ENCODE measurements around the gene NCKAP5L.
"Not testable (repeated sequence)": the region's sequence is repeated elsewhere in the genome, so short reads cannot be mapped to it uniquely, and the experiment has no call there.

Gene NCKAP5L

DNA sequence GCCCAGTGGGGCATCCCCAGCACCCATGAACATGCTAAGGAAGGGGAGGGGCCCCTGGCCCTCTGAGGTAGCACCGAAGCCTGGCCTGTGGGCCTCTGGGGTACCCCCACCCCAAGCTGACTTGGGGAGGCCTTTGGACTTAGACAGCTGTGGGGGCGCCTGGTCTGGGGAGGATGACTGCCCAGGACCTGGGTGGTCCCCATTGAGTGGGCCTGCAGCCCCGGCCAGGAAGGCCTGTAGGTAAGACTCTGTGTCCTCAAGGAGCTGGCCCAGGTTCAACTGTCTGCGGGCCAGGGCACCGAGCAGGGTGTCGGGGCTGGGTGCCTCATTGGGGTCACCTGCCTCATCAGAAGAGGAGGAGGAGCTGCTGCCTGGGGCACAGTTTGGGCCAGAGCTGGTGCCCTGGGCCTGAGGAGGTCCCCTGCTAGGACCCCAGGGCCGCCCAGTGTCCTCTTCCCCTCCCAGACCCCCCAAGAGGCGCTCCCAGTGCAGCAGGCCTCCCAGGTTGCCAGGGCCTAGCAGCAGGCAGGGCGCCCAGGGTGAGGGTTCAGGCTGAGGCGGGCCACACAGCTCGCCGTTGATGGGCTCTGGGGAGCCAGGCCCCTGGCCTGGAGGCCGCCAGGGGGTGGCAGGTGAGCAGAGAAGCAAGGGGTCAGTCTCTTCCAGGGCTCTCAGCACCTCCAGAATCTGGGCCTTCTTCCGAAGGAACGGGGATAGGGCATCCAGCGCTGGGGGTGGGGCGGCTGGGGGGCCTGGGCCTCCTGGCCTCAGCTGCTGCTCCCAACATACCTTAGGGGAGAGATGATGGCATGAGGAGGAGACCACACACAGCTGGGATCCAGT lies 31.4 kb downstream of the NCKAP5L start:
- no peak for DNase-seq

DNA sequence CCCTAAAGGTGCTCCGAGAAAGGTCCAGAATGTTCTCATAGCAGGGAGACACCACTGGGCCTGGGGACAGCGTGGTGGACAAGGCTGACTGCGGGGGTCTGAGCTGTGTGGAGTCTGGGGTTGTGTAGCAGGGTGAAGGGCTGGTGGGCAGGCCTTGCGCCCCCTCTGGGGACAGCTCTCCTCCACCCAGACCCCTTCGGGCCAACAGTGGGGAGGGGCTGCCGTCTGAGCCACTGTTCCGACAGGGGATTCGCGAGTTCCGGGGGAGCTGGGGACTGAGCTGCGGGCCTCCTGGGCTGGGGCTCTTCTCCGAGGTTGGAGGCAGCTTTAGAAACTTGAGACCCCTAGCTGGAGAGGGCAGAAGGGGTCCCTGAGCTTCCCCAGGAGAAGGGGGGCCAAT lies 32.1 kb downstream of the NCKAP5L start:
- no peak for DNase-seq

DNA sequence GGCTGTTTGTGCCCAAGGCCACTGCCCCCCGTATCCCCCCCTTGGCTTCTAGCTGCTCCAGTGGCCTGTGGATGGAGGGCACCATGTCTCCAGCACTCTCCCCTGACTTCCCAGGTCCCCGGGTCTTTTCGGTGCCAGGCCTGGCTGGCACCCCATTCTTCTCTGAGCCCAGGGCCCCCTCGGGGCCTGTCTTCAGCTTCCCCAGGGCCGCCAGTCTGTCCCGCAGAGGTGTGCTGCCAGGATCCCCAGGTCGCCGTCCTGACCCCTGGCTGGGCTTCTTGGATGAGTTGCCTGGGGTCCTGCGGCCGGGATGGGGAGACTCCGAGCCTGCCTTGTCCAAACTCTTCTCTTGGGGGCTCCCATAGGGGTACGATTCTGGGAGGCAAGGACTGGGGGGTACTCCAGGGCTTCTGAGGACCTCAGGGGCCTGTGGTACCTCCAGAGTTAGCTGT lies 32.5 kb downstream of the NCKAP5L start:
- DNase-seq = no peak

DNA sequence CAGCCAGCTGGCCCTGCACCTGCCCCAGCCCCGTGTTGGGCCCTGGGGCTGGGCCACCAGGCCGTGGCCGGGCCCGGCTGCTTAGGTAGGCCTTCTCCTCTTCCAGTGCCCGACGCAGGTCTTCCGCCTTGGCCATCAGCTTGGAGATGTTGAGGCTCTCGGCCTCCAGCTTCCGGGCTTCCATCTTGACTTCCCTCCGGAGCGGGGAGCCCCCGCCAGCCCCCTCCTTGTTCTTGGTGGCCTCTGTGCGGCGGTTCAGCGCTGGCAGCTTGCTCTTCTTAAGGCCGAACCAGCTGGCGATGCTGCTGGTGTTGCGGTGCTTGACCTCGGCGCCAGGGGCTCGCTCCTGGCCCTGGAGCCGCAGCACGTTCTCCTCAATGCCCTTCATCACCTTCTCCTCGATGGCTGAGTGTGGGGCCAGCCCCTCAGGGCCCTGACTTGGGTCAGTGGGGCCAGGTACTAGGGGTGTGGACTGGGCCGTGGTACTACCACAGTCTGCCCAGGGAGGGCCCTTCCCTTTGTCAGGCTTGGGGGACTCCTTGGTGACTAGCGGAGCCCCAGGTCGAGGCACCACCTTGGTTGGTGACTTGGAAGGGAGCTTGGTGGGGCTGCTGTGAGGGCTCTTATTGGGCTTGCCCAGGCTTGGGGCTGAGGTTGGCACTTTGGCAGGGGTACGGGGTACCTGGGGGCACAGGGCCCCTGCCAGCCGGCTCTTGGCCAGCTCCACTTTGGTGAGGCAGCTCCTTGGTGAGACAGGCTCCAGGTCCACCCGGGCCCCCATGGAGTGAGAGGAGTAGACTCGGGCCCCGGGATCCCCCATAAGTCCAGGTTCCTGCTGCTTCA lies 33.2 kb downstream of the NCKAP5L start:
- no peak for DNase-seq

DNA sequence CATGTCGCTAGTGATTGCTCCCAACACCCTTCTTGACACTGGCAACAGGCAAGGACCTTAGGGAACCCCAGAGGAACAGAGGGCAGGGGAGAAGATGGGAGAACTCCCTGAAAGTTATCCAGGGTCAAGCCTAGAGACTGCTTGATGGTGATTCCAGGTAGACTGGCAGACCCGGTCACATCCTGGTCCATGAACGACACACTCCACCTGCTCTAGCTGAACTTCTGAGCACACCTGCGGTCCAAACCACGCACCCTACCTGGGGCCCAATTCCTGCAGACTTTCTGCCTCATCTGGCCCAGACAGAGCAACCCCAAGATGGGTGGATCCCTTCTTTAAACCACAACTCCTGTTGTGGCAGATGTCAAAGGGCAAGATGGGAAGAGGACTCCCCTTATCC lies 34.2 kb downstream of the NCKAP5L start:
- no peak for DNase-seq

DNA sequence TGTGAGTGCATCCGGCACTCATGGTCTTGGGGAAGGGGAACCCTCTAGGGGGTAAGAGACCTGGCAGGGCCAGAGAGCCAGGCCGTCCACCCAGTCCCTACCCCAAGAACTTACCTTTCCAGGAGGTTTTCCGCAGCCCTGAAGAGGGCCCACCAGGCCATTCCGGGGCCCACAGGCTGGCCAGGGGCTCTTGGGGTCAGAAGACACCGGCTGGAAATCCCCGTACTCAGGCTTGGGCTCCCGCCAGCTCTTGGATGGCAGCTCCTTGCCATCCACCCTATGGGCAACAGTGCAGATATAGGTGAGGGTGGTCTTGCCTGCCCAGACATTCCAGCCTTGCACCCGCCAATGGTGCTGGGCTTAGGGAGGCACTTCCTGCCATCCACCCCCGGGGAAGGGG lies 34.6 kb downstream of the NCKAP5L start:
- no peak for DNase-seq

DNA sequence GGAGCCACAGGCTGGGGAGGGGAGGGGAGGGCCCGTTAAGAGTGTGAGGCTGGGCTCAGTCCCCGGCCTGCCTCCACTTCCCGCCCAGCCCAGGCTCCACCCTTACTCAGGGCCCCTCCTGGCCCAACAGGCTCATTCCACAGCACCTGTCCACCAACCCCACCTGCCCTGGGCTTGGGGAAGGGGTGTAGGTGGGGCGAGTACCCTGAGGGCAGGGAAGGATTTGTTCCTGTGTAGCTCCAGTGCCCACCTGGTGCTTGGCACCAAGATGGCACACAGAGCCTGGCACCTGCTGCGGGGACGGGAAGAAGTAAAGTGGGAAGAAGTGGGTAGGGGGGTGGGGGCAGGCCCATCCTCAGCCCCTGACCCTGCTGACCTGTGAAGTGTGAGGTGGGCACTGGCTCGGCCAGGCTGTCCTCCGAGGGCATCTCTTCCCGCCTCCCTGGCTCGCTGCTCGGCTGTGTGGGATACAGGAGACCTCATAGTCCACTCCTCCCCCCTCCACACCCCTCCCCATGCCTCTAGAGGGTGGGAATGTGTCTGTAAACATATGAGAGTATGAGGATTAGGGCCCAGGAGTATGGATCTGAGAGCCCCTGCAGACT lies 35.1 kb downstream of the NCKAP5L start:
- no peak for DNase-seq

DNA sequence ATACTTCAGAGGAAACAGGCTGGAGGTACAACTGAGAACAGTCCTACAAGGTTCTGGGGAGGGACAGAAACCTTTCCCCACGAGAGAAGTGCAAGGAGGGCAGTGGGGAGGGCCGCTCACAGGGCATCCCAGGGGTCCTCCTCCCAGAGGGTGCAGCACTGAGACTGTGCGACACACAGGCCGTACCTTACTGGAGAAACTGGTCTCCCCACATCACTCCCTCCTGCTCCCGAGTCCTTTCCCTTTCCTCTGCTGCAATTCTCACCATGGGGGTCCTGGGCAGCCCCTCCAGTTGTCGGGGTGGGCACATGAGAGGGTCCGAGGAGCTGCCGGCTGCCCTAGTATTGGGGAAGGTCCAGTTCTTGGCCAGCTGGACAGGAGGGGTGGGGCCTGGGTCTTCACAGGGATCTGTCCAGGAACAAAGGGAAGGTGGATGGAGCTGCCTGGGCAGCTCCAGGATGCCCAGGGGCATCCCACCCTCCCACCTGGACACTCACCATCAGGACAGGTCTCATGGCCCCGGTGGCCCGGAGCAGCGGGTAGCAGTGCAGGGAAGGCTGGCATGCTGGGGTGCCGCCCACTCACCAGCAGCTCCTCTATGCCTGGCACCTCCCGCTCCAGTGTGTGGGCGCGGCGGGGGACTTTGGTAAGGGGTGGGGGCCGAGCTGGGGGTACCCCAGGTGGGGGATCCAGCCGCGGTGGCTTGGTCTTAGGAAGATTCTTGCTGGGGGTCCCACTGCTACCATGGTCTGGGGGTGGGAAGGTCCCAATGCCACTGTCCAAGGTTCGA lies 35.8 kb downstream of the NCKAP5L start:
- DNase-seq = no peak

DNA sequence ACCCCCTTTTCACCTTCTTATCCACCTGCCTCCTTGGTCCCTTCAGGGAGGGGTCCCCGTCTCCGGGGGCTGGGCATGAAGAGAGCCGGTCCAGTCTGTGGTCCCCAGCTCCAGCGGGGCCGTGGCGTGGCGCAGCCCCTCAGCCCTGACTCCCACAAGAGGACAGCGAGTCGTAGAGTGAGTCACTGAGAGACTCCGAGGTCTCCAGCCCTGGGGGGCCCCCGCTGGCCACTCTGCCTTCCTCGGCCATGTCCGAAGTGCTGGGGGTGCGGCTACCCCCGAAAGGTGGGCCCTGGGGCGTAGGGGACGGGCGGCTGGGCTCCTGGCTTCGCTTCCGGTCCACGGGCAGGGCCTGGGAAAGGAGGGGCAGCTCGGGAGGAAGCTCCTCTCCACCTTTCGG lies 36.5 kb downstream of the NCKAP5L start:
- no peak for DNase-seq

DNA sequence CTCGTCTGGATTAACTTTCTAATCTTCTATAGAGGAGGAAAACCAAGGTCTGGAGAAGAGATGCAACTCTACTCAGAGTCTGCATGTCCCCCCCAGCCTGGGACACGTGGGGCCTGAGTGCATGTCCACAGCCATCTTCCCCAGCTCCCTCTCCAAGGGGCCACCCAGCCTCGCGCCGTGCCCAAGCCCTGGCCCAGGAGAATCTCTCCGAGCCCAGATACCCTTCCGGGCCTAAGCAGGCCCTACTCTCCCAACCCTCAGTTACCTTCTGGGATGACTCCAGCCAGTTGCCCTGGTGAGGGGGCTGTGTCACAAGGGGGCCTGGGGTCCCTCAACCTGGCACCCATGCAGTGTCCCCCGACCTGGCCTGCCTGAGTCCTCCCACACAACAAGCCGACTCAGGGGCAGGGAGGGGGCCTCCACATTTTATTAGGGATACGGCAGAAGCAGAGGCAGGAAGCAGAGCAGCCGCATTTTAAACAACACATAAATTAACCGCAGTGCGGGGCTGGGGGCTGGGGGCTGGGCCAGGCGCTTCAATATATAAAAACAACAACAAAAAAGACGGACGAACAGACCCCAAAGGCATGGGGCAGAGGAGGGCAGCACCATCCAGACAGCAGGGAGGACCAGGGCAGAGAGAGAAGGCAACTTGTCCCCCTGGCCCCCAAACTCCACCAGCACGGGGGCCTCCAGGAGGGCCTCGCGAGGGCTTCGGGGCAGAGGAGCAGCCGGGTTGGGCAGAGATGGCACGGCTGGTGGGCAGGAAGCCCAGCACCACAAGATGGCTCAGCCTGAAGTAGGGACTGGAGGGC lies 37.3 kb downstream of the NCKAP5L start:
- DNase-seq = no peak

DNA sequence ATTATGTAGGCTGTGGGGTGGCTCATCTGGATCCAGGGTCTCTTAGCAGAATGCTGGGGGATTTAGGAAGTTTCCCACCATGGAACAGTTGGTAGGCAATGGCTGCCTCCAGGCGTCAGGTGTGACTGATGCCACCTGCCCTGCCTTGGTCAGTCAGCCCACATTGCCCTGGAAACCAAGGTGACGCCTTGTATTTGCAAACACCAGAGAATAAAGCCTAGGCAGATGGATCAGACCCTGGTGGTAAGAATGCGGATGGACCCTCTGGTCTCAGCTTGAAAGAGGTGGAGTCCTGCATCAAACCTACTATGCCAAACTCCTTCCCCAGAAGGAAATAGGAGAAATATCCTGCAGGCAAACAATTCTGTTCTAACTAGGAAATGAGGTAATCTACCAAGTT lies 38.2 kb downstream of the NCKAP5L start:
- no peak for DNase-seq

DNA sequence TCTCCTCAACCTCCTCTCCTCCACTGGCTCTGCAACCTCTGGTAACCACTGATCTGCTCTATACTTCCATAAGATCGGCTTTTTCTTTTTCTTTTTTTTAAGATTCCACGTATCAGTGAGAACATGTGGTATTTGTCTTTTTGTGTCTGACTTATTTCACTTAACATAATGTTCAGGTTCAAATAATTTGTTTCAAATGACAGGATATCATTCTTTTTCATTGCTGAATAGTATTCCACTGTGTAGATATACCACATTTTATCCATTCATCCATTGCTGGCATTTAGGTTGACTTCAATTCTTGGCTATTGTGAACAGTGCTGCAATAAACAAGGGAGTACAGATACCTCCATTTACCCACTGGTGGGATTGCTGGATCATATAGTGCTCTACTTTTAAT lies 40.5 kb downstream of the NCKAP5L start:
- DNase-seq = no peak

DNA sequence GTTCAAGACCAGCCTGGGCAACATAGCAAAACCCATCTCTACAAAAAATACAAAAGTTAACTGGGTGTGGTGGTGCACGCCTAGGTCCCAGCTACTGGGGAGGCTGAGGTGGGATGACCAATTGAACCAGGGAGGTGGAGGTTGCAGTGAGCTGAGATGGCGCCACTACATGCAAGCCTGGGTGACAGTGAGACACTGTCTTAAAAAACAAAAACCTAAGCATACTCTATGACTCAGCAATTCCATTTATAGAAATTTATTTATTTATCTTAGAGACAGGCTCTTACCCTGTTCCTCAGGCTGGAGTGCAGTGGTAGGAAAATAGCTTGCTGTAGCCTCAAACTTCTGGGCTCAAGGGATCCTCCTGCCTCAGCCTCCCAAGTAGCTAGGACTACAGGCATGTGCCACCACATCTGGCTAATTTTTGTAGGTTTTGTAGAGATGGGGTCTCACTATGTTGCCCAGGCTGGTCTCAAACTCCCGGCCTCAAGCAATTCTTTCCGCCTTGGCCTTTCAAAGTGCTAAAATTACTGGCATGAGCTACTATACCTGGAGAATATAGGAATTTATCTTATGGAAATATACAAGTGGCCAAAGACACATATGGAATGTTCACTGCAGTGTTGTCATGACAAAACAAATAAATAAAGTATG lies 43.3 kb downstream of the NCKAP5L start:
- DNase-seq = no peak

DNA sequence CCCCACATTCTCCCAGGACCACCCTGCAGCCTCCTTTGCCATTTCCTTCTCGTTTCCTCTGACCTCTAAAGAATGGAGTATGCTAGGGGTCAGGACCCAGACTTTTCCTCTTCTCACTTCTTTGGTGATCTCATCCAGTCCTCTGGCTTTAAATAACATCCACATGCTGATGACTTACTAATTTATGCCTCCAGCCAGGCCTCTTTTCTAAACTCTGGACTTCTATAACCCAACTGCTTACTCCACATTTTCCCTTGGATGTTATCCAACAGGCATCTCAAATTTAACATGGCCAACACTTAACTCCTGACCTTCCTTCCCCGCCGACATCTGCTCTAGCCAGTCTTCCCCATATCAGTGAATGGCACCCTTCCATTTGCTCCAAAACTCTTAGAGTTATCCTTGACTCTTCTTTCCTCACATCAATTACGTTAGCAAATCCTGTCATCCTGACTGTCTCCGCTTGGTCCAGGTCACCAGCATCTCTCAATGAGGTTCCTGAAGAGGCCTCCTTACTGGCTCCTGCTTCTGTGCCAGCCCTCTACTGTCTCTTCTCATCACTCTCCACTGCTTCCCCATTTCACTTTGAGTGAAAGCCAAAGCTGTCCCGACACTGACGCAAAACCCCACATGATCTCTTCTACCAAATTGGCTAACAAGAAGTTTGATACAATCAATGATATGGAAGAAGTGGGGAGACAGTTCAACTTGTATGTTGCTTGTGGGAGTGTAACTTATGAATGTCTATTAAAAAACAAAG lies 44.1 kb downstream of the NCKAP5L start:
- no peak for DNase-seq

DNA sequence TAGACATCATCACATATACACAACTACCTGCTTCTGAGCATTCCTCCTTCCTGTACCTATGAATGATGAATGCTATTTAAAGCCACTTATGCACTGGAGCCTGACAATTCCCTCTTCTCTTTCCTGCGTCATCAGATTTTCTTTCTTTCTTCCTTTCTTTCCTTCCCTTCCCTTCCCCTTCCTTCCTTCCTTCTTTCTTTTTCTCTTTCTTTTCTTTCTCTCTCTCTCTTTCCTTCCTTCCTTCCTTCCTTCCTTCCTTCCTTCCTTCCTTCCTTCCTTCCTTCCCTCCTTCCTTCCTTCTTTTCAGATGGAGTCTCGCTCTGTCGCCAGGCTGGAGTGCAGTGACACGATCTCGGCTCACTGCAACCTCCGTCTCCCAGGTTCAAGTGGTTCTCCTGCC lies 47.3 kb downstream of the NCKAP5L start:
- DNase-seq = not testable (repeated sequence)

DNA sequence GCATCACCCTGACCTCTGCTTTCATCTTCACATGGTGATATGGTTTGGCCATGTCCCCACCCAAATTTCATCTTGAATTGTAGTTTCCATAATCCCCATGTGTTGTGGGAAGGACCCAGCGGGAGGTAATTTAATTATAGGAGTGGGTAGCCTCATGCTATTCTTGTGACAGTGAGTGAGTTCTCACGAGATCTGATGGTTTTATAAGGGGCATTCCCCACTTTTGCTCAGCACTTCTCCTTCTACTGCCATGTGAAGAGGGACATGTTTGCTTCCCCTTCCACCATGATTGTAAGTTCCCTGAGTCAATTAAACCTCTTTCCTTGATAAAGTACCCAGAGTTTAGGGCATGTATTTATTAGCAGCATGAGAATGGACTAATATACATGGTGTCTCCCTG lies 48.6 kb downstream of the NCKAP5L start:
- DNase-seq = no peak

DNA sequence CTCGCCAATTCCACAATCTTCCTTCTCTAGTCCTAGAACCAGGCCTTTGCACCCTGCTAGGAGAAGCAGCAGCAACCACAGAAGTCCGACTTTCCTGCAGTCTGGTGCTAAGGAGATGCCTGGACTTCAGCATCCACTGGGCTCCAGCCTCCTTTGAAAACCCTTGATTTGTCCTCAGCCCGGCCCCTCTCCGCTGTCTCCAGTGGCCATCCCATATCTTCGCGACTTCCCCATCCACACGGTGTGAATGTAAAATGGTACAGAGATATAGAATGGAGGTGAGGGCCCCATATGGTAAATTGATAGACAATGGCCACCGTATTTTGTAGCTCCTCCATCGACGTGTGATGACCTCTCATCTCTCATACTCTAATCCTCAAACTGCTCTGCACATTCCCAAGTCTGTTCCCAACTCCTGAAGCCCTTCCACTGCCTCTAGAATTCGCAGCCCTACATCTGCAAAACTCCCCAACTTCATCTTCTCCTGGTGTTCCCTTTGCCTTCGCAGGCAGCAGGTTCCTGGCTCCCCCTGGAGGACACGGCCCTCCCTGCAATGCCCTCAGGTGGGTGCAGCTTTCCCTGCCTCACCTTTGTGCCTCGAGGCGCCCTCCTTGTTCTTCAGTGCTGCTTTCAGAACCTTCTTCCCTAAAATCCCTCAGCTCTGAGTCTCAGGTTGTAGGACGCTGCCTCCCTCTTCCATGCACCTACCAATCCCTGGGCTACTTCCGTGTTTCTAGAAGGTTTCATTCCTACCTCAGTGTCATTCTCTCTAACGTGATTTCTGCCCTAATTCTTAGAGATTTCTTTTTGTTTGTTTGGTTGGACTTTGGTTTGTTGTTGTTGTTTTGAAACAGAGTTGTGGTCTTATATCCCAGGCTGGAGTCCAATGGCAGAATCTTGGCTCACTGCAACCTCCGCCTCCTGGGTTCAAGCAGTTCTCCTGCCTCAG lies 50.1 kb downstream of the NCKAP5L start:
- peak; percentile 65 for DNase-seq

DNA sequence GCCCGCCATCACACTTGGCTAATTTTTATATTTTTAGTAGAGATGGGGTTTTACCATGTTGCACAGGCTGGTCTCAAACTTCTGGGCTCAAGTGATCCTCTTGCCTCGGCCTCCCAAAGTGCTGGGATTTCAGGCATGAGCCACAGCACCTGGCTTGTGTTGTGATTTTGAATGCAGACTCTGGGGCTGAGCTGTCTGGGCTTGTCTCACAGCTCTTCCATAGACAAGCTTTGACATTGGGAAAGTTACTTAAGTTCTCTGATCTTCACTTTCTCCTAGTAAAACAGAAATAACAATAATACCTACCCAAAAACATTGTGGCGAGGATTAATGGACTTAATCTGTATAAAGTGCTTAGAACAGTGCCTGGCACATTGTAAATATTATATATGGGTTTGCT lies 50.9 kb downstream of the NCKAP5L start:
- no peak for DNase-seq

DNA sequence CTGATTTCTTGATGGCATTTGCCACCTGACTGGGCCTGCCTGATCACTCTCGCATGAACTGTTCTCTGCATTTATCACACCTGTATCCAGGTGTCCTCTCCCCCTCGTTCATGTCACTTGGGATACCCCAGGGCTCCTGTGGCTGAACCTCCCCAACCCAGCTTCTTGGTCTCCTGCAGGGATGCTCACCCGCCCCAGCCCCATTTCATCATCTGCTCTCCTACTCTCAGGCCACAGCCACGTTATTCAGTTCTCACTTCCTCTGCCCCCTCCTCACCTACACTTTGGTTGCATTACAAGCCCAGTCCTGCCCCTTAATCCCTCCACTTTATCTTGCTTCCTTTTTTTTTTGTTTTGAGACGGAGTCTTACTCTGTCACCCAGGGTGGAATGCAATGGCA lies 51.4 kb downstream of the NCKAP5L start:
- no peak for DNase-seq

All from activated CD4-positive, alpha-beta T cell treated with anti-CD3 and anti-CD28 coated beads for 1 hour (primary cell).